D721Med (cell line): ENCODE results near the gene TET3.

Experiments used
- DNase-seq: peaks from one replicate; pipeline ENCODE4 v3.0.0; 2011; ENCODE audit warnings: low spot score; ENCODE audit not compliant: insufficient read length
- FAIRE-seq: peaks from 2 replicates; lab custom pipeline; 2011; peaks lifted over from hg19 to GRCh38; lab: Jason Lieb, UNC
- TF ChIP-seq, protein P1 (sequence below): IDR thresholded peaks from 2 replicates; pipeline ENCODE4 v1.5.1; 2012; ENCODE audit warnings: mild to moderate bottlenecking, control low read depth; ENCODE audit not compliant: insufficient read depth; ENCODE audit errors: missing control alignments

The TET3 gene

DNA sequence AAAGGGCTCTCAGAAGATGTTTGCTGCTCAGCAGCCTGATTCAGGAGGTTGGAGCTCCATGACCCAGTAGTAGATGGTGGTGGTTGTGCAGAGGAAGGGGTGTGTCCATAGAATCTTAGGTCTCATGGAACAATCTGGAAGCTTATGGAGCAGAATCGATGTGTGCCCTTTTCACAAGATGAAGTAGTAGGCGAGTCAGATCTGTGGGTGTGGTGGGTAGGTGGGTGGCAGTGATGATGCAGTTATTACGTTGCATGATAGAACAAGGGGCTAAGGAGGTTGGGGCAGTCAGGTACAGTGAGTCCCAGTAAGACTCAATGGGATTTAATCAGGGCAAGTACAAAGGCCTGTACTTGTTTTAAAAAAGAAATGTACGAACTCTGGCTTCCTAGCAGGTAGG is 9.1 kb downstream of the TET3 start:
- no peak for FAIRE-seq
- DNase-seq: no peak
- TF ChIP-seq, protein P1, sequence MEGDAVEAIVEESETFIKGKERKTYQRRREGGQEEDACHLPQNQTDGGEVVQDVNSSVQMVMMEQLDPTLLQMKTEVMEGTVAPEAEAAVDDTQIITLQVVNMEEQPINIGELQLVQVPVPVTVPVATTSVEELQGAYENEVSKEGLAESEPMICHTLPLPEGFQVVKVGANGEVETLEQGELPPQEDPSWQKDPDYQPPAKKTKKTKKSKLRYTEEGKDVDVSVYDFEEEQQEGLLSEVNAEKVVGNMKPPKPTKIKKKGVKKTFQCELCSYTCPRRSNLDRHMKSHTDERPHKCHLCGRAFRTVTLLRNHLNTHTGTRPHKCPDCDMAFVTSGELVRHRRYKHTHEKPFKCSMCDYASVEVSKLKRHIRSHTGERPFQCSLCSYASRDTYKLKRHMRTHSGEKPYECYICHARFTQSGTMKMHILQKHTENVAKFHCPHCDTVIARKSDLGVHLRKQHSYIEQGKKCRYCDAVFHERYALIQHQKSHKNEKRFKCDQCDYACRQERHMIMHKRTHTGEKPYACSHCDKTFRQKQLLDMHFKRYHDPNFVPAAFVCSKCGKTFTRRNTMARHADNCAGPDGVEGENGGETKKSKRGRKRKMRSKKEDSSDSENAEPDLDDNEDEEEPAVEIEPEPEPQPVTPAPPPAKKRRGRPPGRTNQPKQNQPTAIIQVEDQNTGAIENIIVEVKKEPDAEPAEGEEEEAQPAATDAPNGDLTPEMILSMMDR: no peak

DNA sequence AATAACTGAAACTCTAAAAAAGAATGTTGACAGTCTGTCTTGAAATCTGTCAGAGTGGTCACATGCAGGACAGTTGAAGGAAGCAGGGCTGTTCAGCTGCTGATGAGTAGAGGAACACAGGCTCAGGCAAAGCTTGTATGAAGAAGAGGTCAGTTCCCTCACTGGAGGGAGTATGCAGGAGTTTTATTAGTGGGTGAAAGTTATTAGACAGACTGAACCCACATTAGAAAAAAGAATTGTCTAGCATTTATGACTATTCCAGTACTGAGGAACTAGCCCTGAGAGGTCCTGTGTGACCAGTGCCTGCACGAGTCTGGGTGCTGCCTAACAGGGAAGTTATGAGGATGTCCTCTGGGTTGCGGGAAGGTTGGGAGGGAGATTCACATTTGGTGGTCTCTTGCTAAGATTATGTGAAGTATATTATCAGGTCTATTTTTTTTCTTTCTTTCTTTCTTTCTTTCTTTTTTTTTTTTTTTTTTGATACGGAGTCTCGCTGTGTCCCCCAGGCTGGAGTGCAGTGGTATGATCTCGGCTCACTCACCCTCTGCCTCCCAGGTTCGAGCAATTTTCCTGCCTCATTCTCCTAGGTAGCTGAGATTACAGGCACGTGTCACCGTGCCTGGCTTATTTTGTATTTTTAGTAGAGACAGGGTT is 9.6 kb downstream of the TET3 start:
- DNase-seq (no peak), FAIRE-seq (no peak)
- TF ChIP-seq, protein P1: no peak

GRCh38 chr2:73995810-73996209 is 11.1 kb downstream of the TET3 start:
- TF ChIP-seq, protein P1: no peak
- FAIRE-seq (no peak), DNase-seq (no peak)

DNA sequence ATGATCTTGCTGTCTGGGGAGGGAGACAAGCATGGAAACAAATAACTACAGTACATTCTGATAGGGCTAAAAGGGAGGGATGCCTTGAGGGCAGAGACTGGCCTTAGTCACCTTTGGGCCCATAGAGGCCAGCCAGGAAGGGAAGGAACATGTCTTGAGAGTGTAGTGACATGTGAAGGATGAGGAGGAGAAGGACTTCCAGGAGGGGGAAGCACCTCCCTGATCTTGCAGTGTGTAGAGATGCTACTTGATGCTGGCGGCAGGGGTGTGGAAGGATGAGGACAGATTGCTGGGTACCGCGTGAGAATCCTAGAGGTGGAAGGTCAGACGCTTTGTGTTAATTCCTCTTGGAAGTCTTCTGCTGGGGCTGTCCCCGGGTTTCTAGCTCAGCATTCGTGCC is 13.1 kb downstream of the TET3 start:
- TF ChIP-seq, protein P1: no peak
- FAIRE-seq (no peak), DNase-seq (no peak)

GRCh38 chr2:73998451-73998850 is 13.7 kb downstream of the TET3 start:
- FAIRE-seq (no peak), DNase-seq (no peak)
- TF ChIP-seq, protein P1: no peak

DNA sequence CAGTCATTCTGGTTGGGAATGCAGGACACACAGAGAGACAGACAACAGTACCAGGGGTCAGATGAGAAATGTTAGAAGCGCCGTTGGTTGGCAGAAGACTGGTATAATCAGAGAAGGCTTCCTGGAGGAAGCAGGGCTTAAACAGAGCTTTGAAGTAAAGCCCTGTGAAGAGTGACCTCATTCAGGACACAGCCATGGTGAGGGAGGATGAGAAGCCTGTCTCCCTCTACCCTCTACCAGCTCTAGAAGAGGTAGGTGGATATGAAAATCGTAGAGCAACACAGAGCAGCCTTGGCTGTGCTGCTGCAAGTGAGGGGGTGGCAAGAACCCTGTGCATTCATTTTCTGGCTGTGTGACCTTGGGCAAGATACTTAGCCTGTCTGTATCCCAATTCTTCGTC is 14.2 kb downstream of the TET3 start:
- no peak for DNase-seq
- TF ChIP-seq, protein P1: no peak
- no peak for FAIRE-seq

DNA sequence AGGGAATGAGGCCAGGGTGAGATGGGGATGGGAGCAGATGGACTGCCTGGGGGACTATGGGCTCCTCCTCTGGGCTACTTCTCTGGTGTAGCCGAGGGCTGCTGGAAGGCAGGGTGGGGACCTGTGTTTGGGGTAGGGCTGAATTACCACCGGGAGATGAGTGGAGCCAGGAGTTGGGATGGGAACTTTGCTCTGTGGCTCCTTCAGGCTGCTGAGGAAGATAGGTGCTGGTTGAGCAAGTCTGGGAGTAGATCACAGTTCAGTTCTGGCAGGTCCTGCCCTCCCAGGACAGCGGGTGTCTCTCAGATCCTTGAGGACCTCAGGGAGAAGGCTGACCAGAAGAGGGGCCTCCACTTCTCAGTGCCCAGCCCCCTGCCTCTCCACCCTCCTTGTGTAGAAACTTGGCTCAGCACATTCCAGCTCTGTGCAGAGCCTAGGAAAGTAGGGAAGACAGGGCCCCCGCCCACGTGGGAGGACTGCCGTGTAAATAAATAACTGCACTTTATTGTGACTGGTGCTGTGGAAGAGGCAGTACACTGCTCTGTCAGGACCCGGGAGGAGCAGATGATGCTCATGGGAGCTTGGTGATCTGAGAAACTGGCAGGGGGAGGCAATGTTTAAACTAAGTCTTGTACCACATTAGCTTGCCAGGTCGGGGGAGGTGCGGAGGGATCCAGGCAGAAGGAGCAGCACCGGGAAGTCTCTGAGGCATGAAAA is 15.3 kb downstream of the TET3 start:
- TF ChIP-seq, protein P1: no peak
- DNase-seq: no peak
- FAIRE-seq: no peak
